Smooth muscle cell (in vitro differentiated cells): Measurements from ENCODE around the gene CCDC102A. TPM values are rescaled to one million over a fixed set of nuclear protein-coding genes. Genes with fewer than 3 reads are reported as not detected.

Source experiments
- DNase-seq: peaks from one replicate; lab custom pipeline; 2025; ENCODE audit not compliant: unreplicated experiment; lab: John Stamatoyannopoulos, UW
- H2AFZ ChIP-seq: fragments of 200-600 bp; sonication (generic); 2 replicates; pipeline ENCODE4 v1.6.0; 2016; ENCODE audit warnings: antibody characterized with exemption, low read depth, mild to moderate bottlenecking
- H3F3A ChIP-seq: fragments of 200-600 bp; sonication (generic); 2 replicates; pipeline ENCODE4 v1.6.0; 2017; ENCODE audit warnings: antibody characterized with exemption, low read depth
- H3K27ac ChIP-seq: fragments of 200-600 bp; sonication (generic); 2 replicates; pipeline ENCODE4 v1.5.1; 2016; ENCODE audit warnings: low read depth, mild to moderate bottlenecking
- H3K27me3 ChIP-seq: fragments of 200-600 bp; sonication (generic); 2 replicates; pipeline ENCODE4 v1.6.1; 2016; ENCODE audit warnings: low read depth, mild to moderate bottlenecking
- H3K36me3 ChIP-seq: fragments of 200-600 bp; sonication (generic); 2 replicates; pipeline ENCODE4 v1.5.1; 2016; ENCODE audit warnings: low read depth
- H3K4me1 ChIP-seq: fragments of 200-600 bp; sonication (generic); 2 replicates; pipeline ENCODE4 v1.5.1; 2016; ENCODE audit warnings: low read depth
- H3K4me2 ChIP-seq: fragments of 200-600 bp; sonication (generic); 2 replicates; pipeline ENCODE4 v1.6.0; 2016; ENCODE audit warnings: mild to moderate bottlenecking
- H3K4me3 ChIP-seq: fragments of 200-600 bp; sonication (generic); 2 replicates; pipeline ENCODE4 v1.5.1; 2016; ENCODE audit warnings: mild to moderate bottlenecking
- H3K79me2 ChIP-seq: fragments of 200-600 bp; sonication (generic); 2 replicates; pipeline ENCODE4 v1.6.0; 2016; ENCODE audit warnings: low read depth, mild to moderate bottlenecking
- H3K9ac ChIP-seq: fragments of 200-600 bp; sonication (generic); 2 replicates; pipeline ENCODE4 v1.6.0; 2016; ENCODE audit warnings: low read depth
- H3K9me3 ChIP-seq: fragments of 200-600 bp; sonication (generic); replicated peaks from 2 replicates; pipeline ENCODE4 v1.5.1; 2016; ENCODE audit warnings: low read depth
- H4K20me1 ChIP-seq: fragments of 200-600 bp; sonication (generic); 2 replicates; pipeline ENCODE4 v1.6.0; 2016; ENCODE audit warnings: low read depth
- WGBS: methylation state at CpG from one replicate; pipeline ENCODE4 v1.1.7; 2016; ENCODE audit warnings: low lambda C conversion rate; 5-methylcytosine and 5-hydroxymethylcytosine counted together
- polyA plus RNA-seq: library from polyadenylated mRNA; unstranded; fragments of >200 nt; fragmentation: Nextera tagmentation; extraction: Ambion mirVana; gene quantifications from 2 replicates; pipeline ENCODE4 v1.2.1, GENCODE V29; 2016
- total RNA-seq: library from RNA; depleted of rRNA; stranded (reverse); fragments of >200 nt; gene quantifications from 2 replicates; pipeline ENCODE4 v1.2.3, GENCODE V29; 2014
- TF ChIP-seq, protein P1 (sequence below): fragments of 200-600 bp; sonication (generic); IDR thresholded peaks from 2 replicates; pipeline ENCODE4 v1.5.1; 2017; ENCODE audit warnings: borderline replicate concordance, mild to moderate bottlenecking, antibody characterized with exemption; ENCODE audit not compliant: insufficient read depth, poor library complexity, severe bottlenecking

CCDC102A gene
- total and polyA plus RNA-seq, 2 experiments from 2014 or later = 10.8 to 25.3 TPM

DNA sequence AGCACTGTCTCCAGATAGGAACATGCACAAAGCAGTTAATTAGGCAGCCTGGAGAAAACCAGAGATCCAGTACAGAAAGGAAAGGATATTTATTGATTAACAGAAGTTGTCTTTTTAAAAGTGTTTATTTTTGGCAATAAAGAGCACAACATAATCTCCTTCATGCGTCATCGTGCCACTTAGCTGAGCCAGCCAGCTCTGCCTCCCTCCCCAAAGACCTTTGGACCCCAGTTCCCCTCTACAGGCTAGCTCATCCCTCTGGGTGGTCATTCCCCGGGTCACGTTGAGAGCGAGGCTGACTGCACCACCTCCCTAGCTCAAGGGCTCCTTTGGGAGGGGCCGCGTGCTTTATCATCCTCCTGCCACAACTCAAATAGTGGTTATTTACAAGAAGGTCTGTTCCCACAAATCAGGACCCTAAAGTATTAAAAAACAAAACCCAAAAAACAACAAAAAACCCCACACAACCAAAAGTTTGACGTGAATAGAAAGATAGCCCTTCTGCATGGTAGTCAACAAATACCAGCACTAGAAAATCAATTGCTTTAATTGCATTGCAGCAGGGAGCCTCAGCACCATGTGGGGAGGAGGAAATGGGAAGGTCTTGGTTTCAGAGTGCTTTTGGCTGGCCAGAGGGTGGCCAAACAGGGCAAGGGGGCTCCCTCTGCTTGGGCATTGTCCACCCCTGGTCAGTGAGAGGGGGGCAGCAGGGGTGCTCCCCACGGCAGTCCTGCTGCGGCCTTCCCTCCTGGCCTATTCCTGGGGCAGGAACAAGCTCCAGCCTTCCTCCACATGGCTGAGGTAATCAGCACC is 64.3 kb downstream of the CCDC102A start:
- Histone ChIP-seq H3K9ac (no peak overlapping the region), H2AFZ (no peak overlapping the region), H3K79me2 (peaks cover 11% of the 10 kb centered on the region), H4K20me1 (peaks cover 53% of the 10 kb centered on the region), H3F3A (peaks cover 18% of the 10 kb centered on the region), H3K9me3 (no peaks in the 10 kb centered on the region), H3K4me2 (no peak overlapping the region), H3K27me3 (no peaks in the 10 kb centered on the region), H3K27ac (no peak overlapping the region), H3K4me1 (no peaks in the 10 kb centered on the region), H3K36me3 (peaks cover 5% of the 10 kb centered on the region), H3K4me3 (no peak overlapping the region)
- no peak for DNase-seq
- TF ChIP-seq, protein P1, sequence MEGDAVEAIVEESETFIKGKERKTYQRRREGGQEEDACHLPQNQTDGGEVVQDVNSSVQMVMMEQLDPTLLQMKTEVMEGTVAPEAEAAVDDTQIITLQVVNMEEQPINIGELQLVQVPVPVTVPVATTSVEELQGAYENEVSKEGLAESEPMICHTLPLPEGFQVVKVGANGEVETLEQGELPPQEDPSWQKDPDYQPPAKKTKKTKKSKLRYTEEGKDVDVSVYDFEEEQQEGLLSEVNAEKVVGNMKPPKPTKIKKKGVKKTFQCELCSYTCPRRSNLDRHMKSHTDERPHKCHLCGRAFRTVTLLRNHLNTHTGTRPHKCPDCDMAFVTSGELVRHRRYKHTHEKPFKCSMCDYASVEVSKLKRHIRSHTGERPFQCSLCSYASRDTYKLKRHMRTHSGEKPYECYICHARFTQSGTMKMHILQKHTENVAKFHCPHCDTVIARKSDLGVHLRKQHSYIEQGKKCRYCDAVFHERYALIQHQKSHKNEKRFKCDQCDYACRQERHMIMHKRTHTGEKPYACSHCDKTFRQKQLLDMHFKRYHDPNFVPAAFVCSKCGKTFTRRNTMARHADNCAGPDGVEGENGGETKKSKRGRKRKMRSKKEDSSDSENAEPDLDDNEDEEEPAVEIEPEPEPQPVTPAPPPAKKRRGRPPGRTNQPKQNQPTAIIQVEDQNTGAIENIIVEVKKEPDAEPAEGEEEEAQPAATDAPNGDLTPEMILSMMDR = no peak
- 72% methylated on average over 10 of the region's 10 CpGs for WGBS

DNA sequence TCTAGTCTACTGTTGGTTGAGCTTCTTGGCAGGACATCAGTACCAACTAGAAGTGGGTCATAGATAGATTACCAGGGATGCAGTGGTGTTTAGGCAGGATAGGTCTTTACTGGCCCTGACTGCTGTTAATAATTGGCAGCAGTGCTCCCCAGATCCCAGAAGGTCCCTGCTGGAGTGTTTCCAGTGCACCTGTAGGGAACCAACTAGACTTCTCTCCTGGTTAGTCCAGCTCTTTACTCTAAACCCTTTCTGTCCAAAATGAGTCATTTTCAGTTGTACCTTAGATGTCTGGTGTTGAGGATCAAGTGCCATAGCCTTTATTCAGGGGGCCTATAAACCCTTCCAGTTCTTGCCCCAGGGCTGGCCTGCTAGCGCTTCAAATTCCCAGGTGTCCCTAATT is 65.2 kb downstream of the CCDC102A start:
- Histone ChIP-seq H3K36me3 (peaks cover 5% of the 10 kb centered on the region), H3K9me3 (no peaks in the 10 kb centered on the region)
- 90% methylated on average over 1 of the region's 1 CpG for WGBS

DNA sequence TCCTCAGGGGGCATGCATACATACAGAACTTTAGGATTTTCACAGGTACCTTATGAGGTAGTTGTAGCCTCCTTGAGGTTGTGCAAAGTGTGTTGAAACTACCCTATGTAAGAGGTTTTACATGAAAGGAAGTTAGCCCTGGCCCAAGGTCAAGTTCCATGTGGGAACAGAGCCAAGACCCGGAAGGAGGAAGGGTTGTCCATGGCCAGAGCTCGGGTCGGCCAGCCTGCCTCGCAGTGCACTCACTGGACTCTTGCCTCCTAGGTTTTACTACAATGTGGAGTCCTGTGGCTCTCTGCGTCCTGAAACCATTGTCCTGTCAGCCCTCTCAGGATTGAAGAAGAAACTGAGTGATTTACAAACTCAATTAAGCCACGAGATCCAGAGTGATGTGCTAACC is 65.7 kb downstream of the CCDC102A start:
- H4K20me1 ChIP-seq = peaks cover 47% of the 10 kb centered on the region
- H3K27ac ChIP-seq = no peak overlapping the region
- H3K27me3 ChIP-seq = no peaks in the 10 kb centered on the region
- TF ChIP-seq, protein P1 = no peak
- H3K4me1 ChIP-seq = no peaks in the 10 kb centered on the region
- H2AFZ ChIP-seq = no peak overlapping the region
- H3K4me3 ChIP-seq = no peak overlapping the region
- peaks cover 15% of the 10 kb centered on the region for H3K79me2 ChIP-seq
- H3K4me2 ChIP-seq = no peak overlapping the region
- peaks cover 11% of the 10 kb centered on the region for H3F3A ChIP-seq
- WGBS = 78% methylated on average over 6 of the region's 6 CpGs
- no peak overlapping the region for H3K9ac ChIP-seq
- no peak for DNase-seq
- no peaks in the 10 kb centered on the region for H3K9me3 ChIP-seq
- H3K36me3 ChIP-seq = peaks cover 5% of the 10 kb centered on the region

More for the DNA sequence above, 65.2 kb downstream of the CCDC102A start:
- H3K79me2 ChIP-seq = peaks cover 12% of the 10 kb centered on the region
- H3K27me3 ChIP-seq = no peaks in the 10 kb centered on the region
- no peak overlapping the region for H3K27ac ChIP-seq
- no peak overlapping the region for H3K4me3 ChIP-seq
- TF ChIP-seq, protein P1 = no peak
- no peaks in the 10 kb centered on the region for H3K4me1 ChIP-seq
- DNase-seq = no peak
- H3K9ac ChIP-seq = no peak overlapping the region
- no peak overlapping the region for H3K4me2 ChIP-seq
- H2AFZ ChIP-seq = no peak overlapping the region
- peaks cover 13% of the 10 kb centered on the region for H3F3A ChIP-seq
- H4K20me1 ChIP-seq = peaks cover 50% of the 10 kb centered on the region
